D721Med (cell line): ENCODE measurements around the gene DHX36.

Experiments
- DNase-seq: peaks from one replicate; pipeline ENCODE4 v3.0.0; 2011; ENCODE audit warnings: low spot score; ENCODE audit not compliant: insufficient read length
- FAIRE-seq: peaks from 2 replicates; lab custom pipeline; 2011; peaks lifted over from hg19 to GRCh38; lab: Jason Lieb, UNC
- TF ChIP-seq, protein P1 (sequence below): IDR thresholded peaks from 2 replicates; pipeline ENCODE4 v1.5.1; 2012; ENCODE audit warnings: mild to moderate bottlenecking, control low read depth; ENCODE audit not compliant: insufficient read depth; ENCODE audit errors: missing control alignments

Gene DHX36

DNA sequence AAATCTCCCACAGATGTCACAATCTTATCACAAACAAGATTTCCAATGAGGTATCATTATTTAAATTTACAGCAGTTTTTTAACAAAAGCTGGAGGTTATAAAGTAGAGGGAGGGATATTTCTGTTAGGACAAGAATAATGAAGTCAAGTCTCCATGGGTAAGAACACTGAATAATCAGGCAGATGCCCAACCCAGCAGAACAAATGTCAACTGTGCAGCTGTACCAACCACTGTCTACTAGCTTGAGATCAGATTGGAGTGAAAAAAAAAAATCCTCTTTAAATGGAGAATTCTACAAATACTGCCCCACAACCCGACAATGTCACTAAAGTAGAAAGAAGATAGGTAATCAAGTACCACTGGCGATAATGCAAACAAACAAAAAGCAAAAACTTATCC is 30.3 kb downstream of the DHX36 start:
- TF ChIP-seq, protein P1, sequence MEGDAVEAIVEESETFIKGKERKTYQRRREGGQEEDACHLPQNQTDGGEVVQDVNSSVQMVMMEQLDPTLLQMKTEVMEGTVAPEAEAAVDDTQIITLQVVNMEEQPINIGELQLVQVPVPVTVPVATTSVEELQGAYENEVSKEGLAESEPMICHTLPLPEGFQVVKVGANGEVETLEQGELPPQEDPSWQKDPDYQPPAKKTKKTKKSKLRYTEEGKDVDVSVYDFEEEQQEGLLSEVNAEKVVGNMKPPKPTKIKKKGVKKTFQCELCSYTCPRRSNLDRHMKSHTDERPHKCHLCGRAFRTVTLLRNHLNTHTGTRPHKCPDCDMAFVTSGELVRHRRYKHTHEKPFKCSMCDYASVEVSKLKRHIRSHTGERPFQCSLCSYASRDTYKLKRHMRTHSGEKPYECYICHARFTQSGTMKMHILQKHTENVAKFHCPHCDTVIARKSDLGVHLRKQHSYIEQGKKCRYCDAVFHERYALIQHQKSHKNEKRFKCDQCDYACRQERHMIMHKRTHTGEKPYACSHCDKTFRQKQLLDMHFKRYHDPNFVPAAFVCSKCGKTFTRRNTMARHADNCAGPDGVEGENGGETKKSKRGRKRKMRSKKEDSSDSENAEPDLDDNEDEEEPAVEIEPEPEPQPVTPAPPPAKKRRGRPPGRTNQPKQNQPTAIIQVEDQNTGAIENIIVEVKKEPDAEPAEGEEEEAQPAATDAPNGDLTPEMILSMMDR, result no peak
- no peak for FAIRE-seq

DNA sequence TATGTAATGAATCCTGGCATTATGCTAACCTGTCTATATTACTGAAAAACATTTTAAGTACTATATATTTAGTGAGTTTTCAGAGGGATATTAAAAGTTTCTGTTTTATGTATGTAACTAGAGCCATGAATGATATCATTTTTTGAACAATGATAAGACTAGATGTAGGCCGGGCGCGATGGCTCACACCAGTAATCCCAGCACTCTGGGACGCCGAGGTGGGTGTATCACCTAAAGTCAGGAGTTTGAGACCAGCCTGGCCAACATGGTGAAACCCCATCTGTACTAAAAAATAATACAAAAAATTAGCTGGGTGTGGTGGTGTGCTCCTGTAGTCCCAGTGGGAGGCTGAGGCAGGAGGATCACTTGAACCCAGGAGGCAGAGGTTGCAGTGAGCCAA is 34.1 kb downstream of the DHX36 start:
- DNase-seq, result no peak
- no peak for FAIRE-seq
- TF ChIP-seq, protein P1, result no peak

More for the DNA sequence above, 30.3 kb downstream of the DHX36 start:
- DNase-seq, result no peak

GRCh38 chr3:154285221-154285620 is 39.1 kb downstream of the DHX36 start:
- TF ChIP-seq, protein P1, result no peak
- DNase-seq (no peak), FAIRE-seq (no peak)

DNA sequence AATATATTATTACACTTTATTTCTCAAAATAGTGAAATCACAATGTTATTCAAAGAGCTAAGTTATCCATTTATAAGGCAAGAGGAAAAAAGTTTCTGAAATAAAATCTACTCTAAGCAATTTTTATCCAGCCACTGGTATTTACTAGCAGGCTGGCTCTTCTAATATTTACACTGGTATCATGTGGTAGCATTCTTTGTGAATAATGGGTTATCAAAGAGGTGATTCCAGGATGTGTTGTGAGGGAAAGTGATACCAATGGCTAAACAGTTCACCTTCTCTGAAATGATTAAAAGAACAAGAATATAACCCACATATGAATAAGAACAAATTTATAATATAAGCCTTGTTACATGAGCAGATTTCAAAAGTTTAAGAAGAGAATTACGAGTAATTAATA is 44.1 kb downstream of the DHX36 start:
- DNase-seq (no peak), FAIRE-seq (no peak)
- TF ChIP-seq, protein P1, result no peak

GRCh38 chr3:154275965-154276364 is 48.3 kb downstream of the DHX36 start:
- FAIRE-seq (no peak), DNase-seq (no peak)
- TF ChIP-seq, protein P1, result no peak

DNA sequence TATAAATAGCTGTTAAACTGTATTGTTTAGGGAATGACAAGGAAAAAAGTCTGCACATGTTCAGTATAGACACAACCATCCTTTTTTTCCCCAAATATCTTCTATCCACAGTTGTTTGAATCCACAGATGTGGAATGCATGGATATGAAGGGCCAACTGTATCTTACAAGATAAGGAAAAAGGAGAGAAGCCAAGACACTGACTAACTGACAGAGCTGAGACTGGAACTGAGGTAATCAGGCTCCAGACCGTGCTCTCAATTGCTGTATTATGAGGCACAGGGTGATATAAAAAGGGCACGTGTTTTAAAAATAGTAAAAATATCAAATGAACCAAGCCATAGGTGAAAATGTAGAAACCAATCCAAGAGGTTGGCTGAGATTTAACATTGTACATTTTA is 49.0 kb downstream of the DHX36 start:
- no peak for DNase-seq
- FAIRE-seq, result no peak
- TF ChIP-seq, protein P1, result no peak

DNA sequence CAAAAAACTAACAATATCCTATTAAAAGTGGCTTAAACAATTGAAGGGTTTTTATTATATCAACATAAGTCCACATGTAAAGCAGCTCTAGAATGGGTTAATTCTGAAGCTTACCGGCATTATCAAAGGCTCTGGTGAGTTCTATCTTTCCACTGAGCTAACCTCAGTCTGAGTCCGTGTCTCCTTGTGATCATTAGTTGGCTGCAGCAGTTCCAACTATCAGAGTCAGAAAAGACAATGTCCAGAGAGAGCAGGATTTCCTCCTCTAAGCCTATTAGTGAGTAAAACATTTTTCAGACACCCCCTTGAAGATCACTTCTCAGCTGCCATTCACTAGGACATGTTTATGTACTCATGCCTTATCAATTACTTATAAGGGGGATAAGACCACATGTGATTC is 49.9 kb downstream of the DHX36 start:
- no peak for DNase-seq
- TF ChIP-seq, protein P1, result no peak
- FAIRE-seq, result peak; percentile 71
